HUES48 (cell line): ENCODE measurements around the gene FAM110D.
A peak's percentile ranks its signal among the peaks of the same experiment; 100 is the strongest.

Experiments used
- H3K27ac ChIP-seq: one replicate; pipeline ENCODE4 v1.7.0; 2013; ENCODE audit warnings: low read depth, low read length, inconsistent platforms
- H3K27me3 ChIP-seq: 2 replicates; pipeline ENCODE4 v1.6.1; 2013; ENCODE audit warnings: mild to moderate bottlenecking, low read length; ENCODE audit not compliant: control insufficient read depth, insufficient read depth
- H3K36me3 ChIP-seq: 2 replicates; pipeline ENCODE4 v1.6.1; 2013; ENCODE audit warnings: low read length; ENCODE audit not compliant: control insufficient read depth, insufficient read depth
- H3K4me1 ChIP-seq: 2 replicates; pipeline ENCODE4 v1.6.1; 2013; ENCODE audit warnings: mild to moderate bottlenecking, low read length; ENCODE audit not compliant: control insufficient read depth, insufficient read depth
- H3K4me3 ChIP-seq: 2 replicates; pipeline ENCODE4 v1.5.1; 2013; ENCODE audit warnings: mild to moderate bottlenecking, low read depth, low read length
- H3K9ac ChIP-seq: 2 replicates; pipeline ENCODE4 v1.6.1; 2013; ENCODE audit warnings: mild to moderate bottlenecking, low read depth, low read length, moderate library complexity
- H3K9me3 ChIP-seq: 2 replicates; pipeline ENCODE4 v1.6.1; 2013; ENCODE audit warnings: low read length; ENCODE audit not compliant: control insufficient read depth, insufficient read depth

Gene FAM110D

DNA sequence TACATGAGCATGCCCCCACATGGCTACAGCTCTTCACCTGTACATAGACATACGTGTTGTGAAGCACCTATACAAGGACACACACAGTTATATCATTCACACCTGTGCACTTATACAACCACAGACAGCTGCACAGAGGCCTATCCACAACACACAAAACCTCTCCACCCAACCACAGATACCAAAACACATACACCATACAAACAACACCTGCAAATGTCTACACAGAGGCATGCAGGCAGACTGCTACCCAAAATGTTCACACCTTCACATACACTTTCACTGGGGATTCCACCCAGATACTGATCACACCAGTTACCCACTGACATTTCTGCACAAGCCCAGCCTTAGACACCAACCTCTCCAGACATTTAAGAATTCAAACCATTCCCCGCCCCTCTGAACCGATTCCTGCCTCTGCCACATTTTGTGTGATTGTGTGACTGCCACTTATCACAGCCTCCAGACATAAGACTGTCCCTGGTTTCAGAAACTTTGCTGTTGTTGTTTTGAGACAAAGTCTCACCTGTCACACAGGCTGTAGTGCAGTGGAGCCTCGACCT lies 7.9 kb downstream of the FAM110D start:
- no peak overlapping the region for H3K9ac ChIP-seq
- peaks cover 8% of the 10 kb centered on the region for H3K36me3 ChIP-seq
- H3K9me3 ChIP-seq: no peaks in the 10 kb centered on the region
- H3K4me3 ChIP-seq: no peak overlapping the region
- H3K27me3 ChIP-seq: peaks cover 30% of the 10 kb centered on the region
- H3K4me1 ChIP-seq: peaks cover 18% of the 10 kb centered on the region
- H3K27ac ChIP-seq: no peak overlapping the region

DNA sequence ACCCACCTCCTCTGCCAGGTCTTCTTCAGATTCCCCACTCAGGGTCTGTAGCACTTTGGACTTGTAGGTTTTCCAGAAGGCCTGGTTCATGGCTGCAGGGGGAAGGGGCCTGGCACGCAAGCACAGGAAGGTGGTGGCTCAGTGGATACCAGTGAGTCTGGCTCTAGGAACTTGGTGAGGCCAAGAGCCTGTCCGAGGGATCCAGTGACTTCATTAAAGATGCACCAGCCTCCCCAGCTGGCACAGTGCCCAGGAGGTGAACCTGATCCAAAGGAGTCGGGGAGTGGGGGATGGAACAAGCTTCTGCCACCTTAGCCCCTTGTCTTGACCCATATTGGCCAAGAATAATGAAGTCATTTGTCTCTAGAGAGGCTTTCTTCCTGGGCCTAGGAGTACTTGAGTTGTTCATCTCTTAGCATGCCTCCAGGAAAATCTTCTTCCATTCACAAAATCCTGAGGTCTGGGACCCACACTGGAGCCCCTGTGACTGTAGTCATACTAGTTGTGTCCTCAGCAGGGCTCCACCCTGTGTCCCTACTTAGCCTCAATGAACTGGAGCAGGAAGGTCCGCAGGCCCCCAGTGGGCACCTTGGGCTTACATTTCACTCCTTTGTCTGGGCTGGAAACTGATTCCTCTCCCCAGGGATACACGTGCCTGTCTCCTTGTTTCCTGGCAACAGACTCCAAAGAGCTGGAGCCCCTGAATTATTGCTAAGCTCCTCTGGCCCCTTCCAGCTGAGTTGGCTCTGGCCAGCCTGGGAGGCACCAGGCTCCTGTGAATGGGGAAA lies 9.7 kb downstream of the FAM110D start, which contains the start of gene C1orf232:
TSS of gene C1orf232 (minus strand) at position 554 of the 788 bp plus-strand sequence. CDS start at position 90, 464 bp downstream.
- H3K27me3 ChIP-seq: peaks cover 13% of the 10 kb centered on the region
- H3K4me3 ChIP-seq: peak within 1 kb of the TSS; percentile 83
- H3K36me3 ChIP-seq: peaks cover 8% of the 10 kb centered on the region
- no peaks in the 10 kb centered on the region for H3K9me3 ChIP-seq
- peak within 1 kb of the TSS; percentile 78 for H3K9ac ChIP-seq
- H3K27ac ChIP-seq: peak within 1 kb of the TSS; percentile 72
- H3K4me1 ChIP-seq: peaks cover 18% of the 10 kb centered on the region

DNA sequence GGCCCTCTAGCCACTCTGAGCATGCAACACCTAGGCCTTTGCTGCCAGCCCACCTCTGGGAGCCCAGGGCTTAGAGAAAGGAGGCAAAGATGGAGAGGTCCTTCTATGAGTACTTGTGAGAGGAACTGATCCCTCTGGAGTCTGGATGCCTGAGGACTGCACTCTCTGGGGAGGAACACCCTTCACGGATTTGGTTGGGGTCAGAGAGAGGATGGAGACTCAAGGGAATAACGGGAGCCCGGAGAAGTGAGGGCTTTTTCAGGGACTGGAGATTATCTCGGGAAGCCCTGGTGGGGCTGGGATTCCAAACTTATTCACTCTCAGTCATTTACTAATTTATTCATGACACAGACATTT lies 10.3 kb downstream of the FAM110D start:
- Histone ChIP-seq H3K27ac (no peak overlapping the region), H3K9me3 (no peaks in the 10 kb centered on the region), H3K4me3 (peak overlapping the region; percentile 83; the same call in 1 of the 2 replicates), H3K4me1 (peaks cover 18% of the 10 kb centered on the region), H3K9ac (no peak overlapping the region), H3K27me3 (0 out of 2 replicates have a peak, but pooled peaks cover 8% of the 10 kb centered on the region), H3K36me3 (peaks cover 8% of the 10 kb centered on the region)

DNA sequence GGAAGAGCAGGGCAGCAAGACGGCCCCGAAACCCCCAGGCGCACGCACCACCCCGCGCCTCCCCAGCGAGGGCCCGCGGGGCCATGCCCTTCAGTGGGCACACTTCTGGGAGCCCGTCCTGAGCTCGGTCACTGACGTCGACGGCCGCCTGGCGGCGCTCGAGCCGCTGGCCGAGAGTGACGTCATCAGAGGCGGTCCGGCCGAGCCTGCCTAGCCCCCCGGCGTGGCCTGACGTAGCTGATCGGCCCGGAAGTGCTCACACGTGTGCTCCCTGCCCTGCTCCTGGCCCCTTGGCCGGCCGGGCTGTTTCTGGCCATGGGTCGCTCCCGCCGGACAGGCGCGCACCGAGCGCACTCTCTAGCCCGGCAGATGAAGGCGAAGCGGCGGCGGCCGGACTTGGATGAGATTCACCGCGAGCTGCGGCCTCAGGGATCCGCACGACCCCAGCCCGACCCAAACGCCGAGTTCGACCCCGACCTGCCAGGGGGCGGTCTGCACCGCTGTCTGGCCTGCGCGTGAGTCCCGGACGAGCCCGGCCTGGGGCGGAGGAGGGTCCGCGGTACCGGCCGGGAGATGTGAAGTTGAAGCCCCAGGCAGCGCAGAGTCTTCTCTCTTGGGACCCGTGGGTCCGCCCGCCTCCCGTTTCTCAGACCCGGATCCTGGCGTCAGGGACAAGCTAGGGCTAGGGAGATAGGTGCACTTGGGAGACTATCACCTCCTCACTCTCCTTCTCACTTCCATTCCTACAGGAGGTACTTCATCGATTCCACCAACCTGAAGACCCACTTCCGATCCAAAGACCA lies 11.0 kb downstream of the FAM110D start, which contains the start of gene ZNF593:
TSS of gene ZNF593 (plus strand) at position 240 of the 803 bp plus-strand sequence. CDS start at position 316, 76 bp downstream.
- Histone ChIP-seq H3K36me3 (peaks cover 8% of the 10 kb centered on the region), H3K27me3 (0 out of 2 replicates have a peak, but pooled peaks cover 8% of the 10 kb centered on the region), H3K4me3 (peak within 1 kb of the TSS; percentile 83), H3K9me3 (no peaks in the 10 kb centered on the region), H3K9ac (peak within 1 kb of the TSS; percentile 78), H3K27ac (peak within 1 kb of the TSS; percentile 72), H3K4me1 (peaks cover 18% of the 10 kb centered on the region)

- no peaks in the 10 kb centered on the region for H3K9me3 ChIP-seq
- H3K27ac ChIP-seq: no peak overlapping the region
- 0 out of 2 replicates have a peak, but pooled peaks cover 4% of the 10 kb centered on the region for H3K27me3 ChIP-seq
- peak overlapping the region; percentile 83 for H3K4me3 ChIP-seq
- H3K4me1 ChIP-seq: peaks cover 13% of the 10 kb centered on the region
- 0 out of 2 replicates have a peak overlapping the region, but pooled peaks have one; percentile 78 for H3K9ac ChIP-seq
- peaks cover 8% of the 10 kb centered on the region for H3K36me3 ChIP-seq
These were observed 11.6 kb downstream of the FAM110D start for GRCh38 chr1:26170472-26170821.

DNA sequence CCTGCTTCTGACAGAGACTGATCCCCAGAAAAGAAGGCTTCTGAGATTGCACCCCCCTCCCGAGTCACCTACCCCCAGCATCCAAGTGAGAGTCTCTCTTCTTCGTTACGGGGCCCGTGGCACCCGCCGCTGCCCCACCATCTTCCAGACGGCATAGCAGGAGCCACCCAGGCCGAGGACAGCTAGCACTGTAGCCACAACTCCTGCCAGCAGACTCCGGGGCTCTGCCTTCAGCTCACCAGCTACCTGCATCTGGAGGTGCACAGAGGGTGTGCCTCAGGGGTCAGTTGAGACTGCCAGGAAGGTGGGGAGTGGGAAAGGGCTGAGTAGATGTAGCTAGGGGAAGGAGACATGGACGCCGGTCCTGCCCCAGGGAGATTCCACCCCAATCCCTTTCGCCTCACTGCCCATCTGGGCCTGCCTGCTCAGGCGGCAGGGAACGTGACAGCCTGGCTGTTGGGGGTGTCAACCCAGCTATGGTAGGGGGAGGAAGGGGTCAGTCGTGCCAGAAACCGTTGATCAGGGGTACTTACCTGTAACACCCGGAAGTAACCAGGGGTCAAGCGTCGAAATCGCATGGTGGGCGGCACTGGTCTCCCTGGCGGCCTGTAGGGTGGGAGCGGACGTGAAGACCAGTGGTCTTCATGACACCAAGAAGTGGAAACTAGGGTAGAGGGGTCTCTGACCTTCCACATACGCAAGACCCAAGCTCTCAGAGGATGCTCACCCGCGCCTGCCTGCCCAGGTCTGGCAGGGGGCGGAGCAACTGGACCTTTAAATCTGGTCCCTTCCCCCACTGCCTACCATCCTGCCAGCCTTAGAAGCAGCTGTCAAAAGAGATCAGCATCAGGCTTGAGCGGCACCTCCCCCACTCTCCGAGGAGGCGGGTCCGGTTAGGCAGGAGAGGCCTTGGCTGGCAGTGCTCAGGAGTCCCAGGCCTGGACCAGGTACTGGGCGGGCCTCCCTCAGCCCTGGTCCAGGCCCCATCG lies 12.5 kb downstream of the FAM110D start, which contains the start of gene ZNF593OS:
TSS of gene ZNF593OS (minus strand) at position 749 of the 989 bp plus-strand sequence. CDS start at position 578, 171 bp downstream.
- peak within 1 kb of the TSS; percentile 83; the same call in 1 of the 2 replicates for H3K4me3 ChIP-seq
- H3K27me3 ChIP-seq: no peaks in the 10 kb centered on the region
- no peak within 1 kb of the TSS for H3K27ac ChIP-seq
- H3K4me1 ChIP-seq: peaks cover 9% of the 10 kb centered on the region
- H3K36me3 ChIP-seq: peaks cover 8% of the 10 kb centered on the region
- H3K9me3 ChIP-seq: no peaks in the 10 kb centered on the region
- H3K9ac ChIP-seq: no peak within 1 kb of the TSS

DNA sequence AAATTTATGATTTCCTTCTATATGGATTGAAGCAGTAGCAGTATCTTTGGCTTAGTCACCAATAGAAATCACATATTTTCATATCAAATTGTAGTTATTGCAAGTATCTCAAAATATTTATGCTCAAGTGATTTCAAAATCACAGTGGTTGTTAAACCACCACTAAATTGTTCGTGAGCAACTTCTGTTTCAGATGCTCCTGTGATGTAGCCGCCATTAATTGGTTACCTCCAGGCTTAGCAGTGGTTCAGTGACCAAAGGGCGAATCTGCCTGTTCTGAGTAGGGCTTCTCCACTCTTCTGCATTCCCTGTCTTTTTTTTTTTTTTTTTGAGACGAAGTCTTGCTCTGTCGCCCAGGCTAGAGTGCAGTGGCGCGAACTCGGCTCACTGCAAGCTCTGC lies 16.5 kb downstream of the FAM110D start:
- H3K36me3 ChIP-seq: peaks cover 8% of the 10 kb centered on the region
- H3K9ac ChIP-seq: no peak overlapping the region
- H3K27ac ChIP-seq: no peak overlapping the region
- no peak overlapping the region for H3K4me3 ChIP-seq
- H3K4me1 ChIP-seq: 0 out of 2 replicates have a peak, but pooled peaks cover 3% of the 10 kb centered on the region
- H3K27me3 ChIP-seq: no peaks in the 10 kb centered on the region
- H3K9me3 ChIP-seq: no peaks in the 10 kb centered on the region

- H3K4me3 ChIP-seq: peak within 1 kb of the TSS; percentile 53
- no peak within 1 kb of the TSS for H3K9ac ChIP-seq
- H3K4me1 ChIP-seq: no peaks in the 10 kb centered on the region
- no peak within 1 kb of the TSS for H3K27ac ChIP-seq
- H3K27me3 ChIP-seq: no peaks in the 10 kb centered on the region
- H3K9me3 ChIP-seq: no peaks in the 10 kb centered on the region
- no peaks in the 10 kb centered on the region; the same call in 1 of the 2 replicates for H3K36me3 ChIP-seq
These were observed 18.4 kb downstream of the FAM110D start, which contains the start of gene CNKSR1 for GRCh38 chr1:26177182-26177684. Gene CNKSR1 (plus strand): TSS chr1:26177491. CDS start chr1:26177548, 57 bp downstream.

- Histone ChIP-seq H3K9me3 (no peaks in the 10 kb centered on the region), H3K4me1 (no peaks in the 10 kb centered on the region), H3K27ac (no peak overlapping the region), H3K27me3 (no peaks in the 10 kb centered on the region), H3K9ac (no peak overlapping the region), H3K4me3 (no peak overlapping the region), H3K36me3 (peaks cover 8% of the 10 kb centered on the region; the same call in 1 of the 2 replicates)
These were observed 21.2 kb downstream of the FAM110D start for GRCh38 chr1:26180010-26180506.
